HepG2 (cell line): ENCODE measurements around the gene NCR3LG1.
"Not testable (repeated sequence)": the region's sequence is repeated elsewhere in the genome, so short reads cannot be mapped to it uniquely, and the experiment has no call there.

ENCODE experiments used
- CBX5 ChIP-seq: sonication (generic); formaldehyde crosslinking; IDR thresholded peaks from 2 replicates; pipeline ENCODE4 v1.4.0; 2020; ENCODE audit warnings: missing genetic modification reagents, borderline replicate concordance
- CTCF ChIP-seq: sonication (generic); formaldehyde crosslinking; IDR thresholded peaks from 2 replicates; pipeline ENCODE4 v1.5.0; 2020; ENCODE audit warnings: mild to moderate bottlenecking, missing genetic modification reagents, moderate library complexity
- HNRNPH1 ChIP-seq: fragments of 200-400 bp; formaldehyde crosslinking; optimal IDR thresholded peaks from 2 replicates; pipeline ENCODE3; 2017; ENCODE audit warnings: mild to moderate bottlenecking, low read depth, low read length
- MLLT10 ChIP-seq: sonication (generic); formaldehyde crosslinking; IDR thresholded peaks from 2 replicates; pipeline ENCODE4 v1.4.0; 2020; ENCODE audit warnings: missing genetic modification reagents
- XBP1 ChIP-seq: sonication (generic); formaldehyde crosslinking; IDR thresholded peaks from 2 replicates; pipeline ENCODE4 v1.5.0; 2020; ENCODE audit warnings: missing genetic modification reagents
- XRCC5 ChIP-seq: fragments of 200-400 bp; formaldehyde crosslinking; optimal IDR thresholded peaks from 2 replicates; pipeline ENCODE3; 2017; ENCODE audit warnings: mild to moderate bottlenecking, low read length
- YEATS4 ChIP-seq: sonication (generic); formaldehyde crosslinking; IDR thresholded peaks from 2 replicates; pipeline ENCODE4 v1.4.0; 2020; ENCODE audit warnings: missing genetic modification reagents, borderline replicate concordance
- ZBTB33 ChIP-seq: sonication (generic); formaldehyde crosslinking; IDR thresholded peaks from 2 replicates; pipeline ENCODE4 v1.4.0; 2020; ENCODE audit warnings: missing genetic modification reagents
- ZFP36 ChIP-seq: fragments of 150-350 bp; IDR thresholded peaks from 2 replicates; pipeline ENCODE4 v1.6.1; 2018; ENCODE audit warnings: borderline replicate concordance, low read length, low read depth; ENCODE audit not compliant: partially characterized antibody
- ZNF12 ChIP-seq: sonication (generic); formaldehyde crosslinking; IDR thresholded peaks from 2 replicates; pipeline ENCODE4 v1.5.0; 2020; ENCODE audit warnings: missing genetic modification reagents
- ZNF441 ChIP-seq: sonication (generic); formaldehyde crosslinking; IDR thresholded peaks from 2 replicates; pipeline ENCODE4 v1.7.0; 2021; ENCODE audit warnings: missing genetic modification reagents, borderline replicate concordance

DNA sequence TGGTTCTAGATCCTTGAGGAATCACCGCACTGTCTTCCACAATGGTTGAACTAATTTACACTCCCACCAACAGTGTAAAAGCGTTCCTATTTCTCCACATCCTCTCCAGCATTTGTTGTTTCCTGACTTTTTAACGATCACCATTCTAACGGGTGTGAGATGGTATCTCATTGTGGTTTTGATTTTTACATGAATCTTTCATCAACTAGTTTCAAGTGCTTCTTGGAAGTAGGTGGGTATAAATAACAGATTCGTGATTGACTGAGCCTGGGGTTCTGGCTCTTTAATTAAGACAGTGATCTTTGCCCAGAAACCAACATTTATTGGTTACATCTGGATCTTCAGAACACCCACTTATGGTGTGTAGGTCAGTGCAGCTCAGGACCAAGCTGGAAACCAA, 74.6 kb downstream of the NCR3LG1 start:
- not testable (repeated sequence) for TF ChIP-seq ZBTB33; ZNF12 (CRISPR knock-in tag); XBP1; YEATS4 (CRISPR knock-in tag); MLLT10 (CRISPR knock-in tag); XRCC5; CTCF (CRISPR knock-in tag); CBX5 (CRISPR knock-in tag); ZFP36; HNRNPH1; ZNF441 (CRISPR knock-in tag)
